Epithelial cell of proximal tubule (primary cell): ENCODE measurements around the gene SH3PXD2A. TPM values are rescaled to one million over a fixed set of nuclear protein-coding genes. Genes with fewer than 3 reads are reported as not detected.

Experiments
- DNase-seq: peaks from one replicate; pipeline ENCODE4 v3.0.0-alpha.2; 2011; ENCODE audit warnings: low read depth
- H3K4me3 ChIP-seq: 2 replicates; pipeline ENCODE4 v1.5.1; 2011; ENCODE audit warnings: low read depth, mild to moderate bottlenecking, low read length
- CTCF ChIP-seq: conservative IDR thresholded peaks from 2 replicates; pipeline ENCODE4 v1.5.1; 2012; ENCODE audit warnings: low read depth, mild to moderate bottlenecking, low read length
- total RNA-seq: library from RNA; depleted of rRNA; stranded (reverse); fragments of >200 nt; gene quantifications from 2 replicates; pipeline ENCODE4 v1.2.3, GENCODE V29; 2015

The SH3PXD2A gene
- total RNA-seq, 1 donor from 2014 or later: 5.8 TPM

DNA sequence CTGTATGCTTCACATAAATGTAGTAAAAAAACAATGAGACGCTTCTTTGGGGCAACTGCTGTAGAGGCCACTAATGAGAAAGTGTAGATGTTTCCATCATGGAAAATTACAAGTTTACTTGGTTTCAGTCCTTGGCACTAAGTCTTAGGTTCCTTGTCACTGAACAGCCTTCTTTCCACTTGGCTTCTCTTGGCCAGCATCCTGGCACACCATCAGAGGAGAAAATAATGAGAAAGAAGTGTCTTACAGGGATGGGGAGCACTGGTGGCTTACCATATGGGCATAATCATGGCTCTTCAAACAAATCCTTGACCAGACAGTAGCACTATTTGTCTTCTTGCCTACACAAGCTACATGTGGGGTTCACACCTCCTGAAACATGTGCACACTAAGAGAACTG is 22.5 kb upstream of the SH3PXD2A start:
- no peak for TF ChIP-seq CTCF
- DNase-seq: no peak
- H3K4me3 ChIP-seq: no peak overlapping the region

DNA sequence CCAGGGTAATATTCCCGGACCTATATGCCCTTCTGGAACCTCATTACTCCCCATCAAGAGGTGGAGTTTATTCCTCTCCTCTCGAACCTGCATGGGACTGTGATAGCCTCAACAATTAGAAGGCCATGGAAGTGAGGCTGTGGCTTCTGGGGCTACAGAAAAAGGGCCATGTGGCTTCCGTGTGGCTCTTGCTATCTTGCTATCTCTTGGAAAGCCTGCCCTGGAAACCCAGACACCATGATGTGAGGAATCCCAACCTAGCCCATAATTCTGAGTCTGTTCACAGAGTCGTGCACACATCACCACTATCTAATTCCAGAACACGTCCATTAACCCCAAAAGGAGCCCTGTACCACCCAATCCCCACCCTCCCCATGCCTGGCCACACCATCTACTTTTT is 20.8 kb upstream of the SH3PXD2A start:
- H3K4me3 ChIP-seq: no peak overlapping the region
- TF ChIP-seq CTCF: no peak
- no peak for DNase-seq

DNA sequence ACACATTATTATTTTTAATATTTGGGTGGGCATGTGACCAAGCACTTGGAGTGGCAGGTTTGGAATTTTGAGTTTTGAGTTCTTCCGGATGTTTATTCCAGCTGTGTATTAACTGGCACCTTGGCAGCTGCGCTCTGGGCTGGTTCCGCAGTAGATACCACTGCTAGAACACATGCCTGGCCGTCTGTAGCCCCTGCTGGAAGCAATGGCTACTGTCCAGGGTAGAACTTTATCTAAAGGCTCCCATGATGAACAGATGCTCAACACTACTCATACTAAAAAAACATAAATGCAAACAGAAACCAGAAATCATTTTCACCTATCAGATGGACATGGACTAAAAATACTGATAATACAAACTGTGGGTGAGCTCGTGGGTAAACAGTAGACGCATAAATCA is 19.4 kb upstream of the SH3PXD2A start:
- no peak for DNase-seq
- no peak for TF ChIP-seq CTCF
- no peak overlapping the region for H3K4me3 ChIP-seq

DNA sequence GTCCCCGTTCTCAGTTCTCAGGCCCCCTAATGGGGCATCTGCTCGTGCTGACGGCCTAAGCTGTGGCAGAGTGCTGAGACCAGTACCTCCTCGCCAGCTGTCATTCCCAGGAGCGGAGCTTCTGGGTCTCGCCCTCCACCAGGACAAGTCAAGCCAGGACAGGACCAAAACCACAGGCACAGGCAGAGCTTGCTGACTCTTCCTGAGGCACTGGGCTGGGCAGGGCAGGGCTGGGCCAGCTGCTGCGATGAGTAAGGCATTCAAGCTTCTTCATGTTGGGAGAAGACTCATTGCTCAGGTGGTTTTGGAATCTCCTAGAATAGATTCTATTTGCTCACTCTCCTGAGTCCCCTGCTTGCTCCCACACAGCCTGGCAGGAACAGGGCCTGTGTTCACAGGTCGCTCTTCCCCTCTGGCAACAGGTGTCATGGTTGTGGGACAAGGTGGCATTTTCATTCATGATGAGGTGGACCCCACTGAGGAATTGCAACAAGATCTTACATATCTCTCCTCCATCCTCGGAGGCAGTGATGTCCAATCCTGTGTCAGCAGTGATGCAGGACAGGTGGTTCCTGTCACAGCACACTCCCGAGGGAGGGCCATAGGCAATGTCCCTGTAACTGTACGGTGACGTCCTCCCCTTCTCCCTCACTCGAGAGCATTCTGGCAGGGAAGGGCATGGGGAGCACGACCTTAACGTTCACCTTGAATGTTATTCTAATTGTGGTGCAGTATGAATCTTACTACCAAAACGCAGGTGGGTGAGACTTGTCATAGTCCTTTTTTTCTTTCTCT is 17.0 kb upstream of the SH3PXD2A start:
- H3K4me3 ChIP-seq: no peak overlapping the region
- no peak for DNase-seq

GRCh38 chr10:103871006-103871405 is 15.6 kb upstream of the SH3PXD2A start:
- TF ChIP-seq CTCF: no peak
- no peak for DNase-seq
- H3K4me3 ChIP-seq: no peak overlapping the region

More for the DNA sequence above, 17.0 kb upstream of the SH3PXD2A start:
- no peak for TF ChIP-seq CTCF

- H3K4me3 ChIP-seq: no peak overlapping the region
- no peak for TF ChIP-seq CTCF
- DNase-seq: no peak
These were observed 15.1 kb upstream of the SH3PXD2A start for GRCh38 chr10:103870516-103870915.

DNA sequence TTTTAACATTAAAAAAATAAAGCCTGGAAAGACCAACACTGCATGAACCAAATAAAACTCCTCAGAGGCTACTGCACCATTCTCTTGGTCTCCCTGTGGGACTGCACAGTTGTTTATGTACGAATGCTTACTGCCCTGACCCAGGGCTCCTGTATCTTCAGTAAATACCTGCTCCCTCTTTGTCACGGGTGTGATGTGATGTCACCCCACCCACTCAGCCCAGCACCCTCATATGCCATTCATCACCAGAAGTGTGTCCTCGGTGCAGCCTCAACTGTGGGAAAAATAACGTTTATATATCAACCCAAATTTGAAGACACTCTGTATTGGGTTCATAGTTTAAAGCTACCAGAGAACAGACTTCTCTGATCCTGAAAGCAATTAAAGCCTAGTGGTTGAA is 14.0 kb upstream of the SH3PXD2A start:
- H3K4me3 ChIP-seq: no peak overlapping the region
- no peak for DNase-seq
- TF ChIP-seq CTCF: no peak
